ENCODE measurements around the gene MRPL11. TPM values are rescaled to one million over a fixed set of nuclear protein-coding genes. Genes with fewer than 3 reads are reported as not detected.
A peak's percentile ranks its signal among the peaks of the same experiment; 100 is the strongest.

MRPL11 gene
- total RNA-seq, 1 donor from 2014 or later = 62.6 TPM

DNA sequence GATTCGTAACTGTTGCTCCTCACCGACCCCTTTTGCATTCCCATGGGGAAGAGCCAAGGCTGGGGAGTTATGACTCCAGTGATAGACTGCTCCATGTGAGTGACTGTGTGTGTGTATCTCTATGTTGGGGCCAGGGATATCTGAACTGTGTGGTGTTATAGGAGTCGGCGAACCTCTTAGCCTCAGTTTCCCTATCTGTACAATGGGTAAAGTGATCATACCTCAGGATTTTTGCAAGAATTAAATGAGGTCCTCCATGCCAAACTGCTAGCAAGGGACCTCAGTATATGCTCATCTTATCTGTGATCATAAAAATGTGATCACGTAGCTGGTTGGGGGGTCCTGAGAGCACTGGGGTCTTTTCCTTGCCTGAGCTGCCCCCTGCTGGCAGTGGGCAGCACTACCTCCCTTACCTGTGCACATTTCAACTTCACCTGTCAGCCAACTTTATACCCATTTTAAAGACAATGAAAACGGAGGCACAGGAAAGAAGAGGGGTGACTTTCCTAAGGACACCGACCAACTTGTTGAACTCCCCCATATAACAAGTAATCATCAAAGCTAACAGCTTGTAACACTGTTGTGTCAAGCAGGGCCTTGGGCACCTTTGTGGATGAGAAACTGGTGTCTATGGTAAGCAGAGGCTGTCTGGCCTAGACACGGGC lies 40.2 kb upstream of the MRPL11 start:
- H3K4me1 Mint-ChIP-seq = peaks cover 22% of the 10 kb centered on the region
- CTCF ChIA-PET = interaction anchor here (1.0 to 3.8 kb wide), 12 partner anchors 10 to 199 kb away, joined by 3 to 27 read pairs (median 6); partner anchors contain the start of genes MRPL11, PELI3 and RBM4B
- H3K4me3 Mint-ChIP-seq = peak overlapping the region; percentile 90
- TF ChIP-seq, protein P1, sequence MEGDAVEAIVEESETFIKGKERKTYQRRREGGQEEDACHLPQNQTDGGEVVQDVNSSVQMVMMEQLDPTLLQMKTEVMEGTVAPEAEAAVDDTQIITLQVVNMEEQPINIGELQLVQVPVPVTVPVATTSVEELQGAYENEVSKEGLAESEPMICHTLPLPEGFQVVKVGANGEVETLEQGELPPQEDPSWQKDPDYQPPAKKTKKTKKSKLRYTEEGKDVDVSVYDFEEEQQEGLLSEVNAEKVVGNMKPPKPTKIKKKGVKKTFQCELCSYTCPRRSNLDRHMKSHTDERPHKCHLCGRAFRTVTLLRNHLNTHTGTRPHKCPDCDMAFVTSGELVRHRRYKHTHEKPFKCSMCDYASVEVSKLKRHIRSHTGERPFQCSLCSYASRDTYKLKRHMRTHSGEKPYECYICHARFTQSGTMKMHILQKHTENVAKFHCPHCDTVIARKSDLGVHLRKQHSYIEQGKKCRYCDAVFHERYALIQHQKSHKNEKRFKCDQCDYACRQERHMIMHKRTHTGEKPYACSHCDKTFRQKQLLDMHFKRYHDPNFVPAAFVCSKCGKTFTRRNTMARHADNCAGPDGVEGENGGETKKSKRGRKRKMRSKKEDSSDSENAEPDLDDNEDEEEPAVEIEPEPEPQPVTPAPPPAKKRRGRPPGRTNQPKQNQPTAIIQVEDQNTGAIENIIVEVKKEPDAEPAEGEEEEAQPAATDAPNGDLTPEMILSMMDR (IDR thresholded peaks at IDR 0.05) = peak; percentile 59
- H3K9me3 Mint-ChIP-seq = no peaks in the 10 kb centered on the region
- intact Hi-C loops (cut with micrococcal nuclease) = loop anchor here (1.0 kb wide), 2 partner anchors 49 to 71 kb away; no protein-coding TSS in a partner anchor
- peak overlapping the region; percentile 69 for H3K27ac Mint-ChIP-seq
- DNase-seq (peak; percentile 27), ATAC-seq (ENCODE audit: low read depth) (no peak)
- H3K36me3 Mint-ChIP-seq (ENCODE audit: low read depth) = peaks cover 22% of the 10 kb centered on the region
- POLR2A ChIA-PET = interaction anchor here (0.6 to 2.4 kb wide), 8 partner anchors 10 to 199 kb away, joined by 3 to 63 read pairs (median 10); partner anchors contain the start of genes MRPL11, NPAS4, PELI3 and RBM4B
- H3K27me3 Mint-ChIP-seq = no peaks in the 10 kb centered on the region

DNA sequence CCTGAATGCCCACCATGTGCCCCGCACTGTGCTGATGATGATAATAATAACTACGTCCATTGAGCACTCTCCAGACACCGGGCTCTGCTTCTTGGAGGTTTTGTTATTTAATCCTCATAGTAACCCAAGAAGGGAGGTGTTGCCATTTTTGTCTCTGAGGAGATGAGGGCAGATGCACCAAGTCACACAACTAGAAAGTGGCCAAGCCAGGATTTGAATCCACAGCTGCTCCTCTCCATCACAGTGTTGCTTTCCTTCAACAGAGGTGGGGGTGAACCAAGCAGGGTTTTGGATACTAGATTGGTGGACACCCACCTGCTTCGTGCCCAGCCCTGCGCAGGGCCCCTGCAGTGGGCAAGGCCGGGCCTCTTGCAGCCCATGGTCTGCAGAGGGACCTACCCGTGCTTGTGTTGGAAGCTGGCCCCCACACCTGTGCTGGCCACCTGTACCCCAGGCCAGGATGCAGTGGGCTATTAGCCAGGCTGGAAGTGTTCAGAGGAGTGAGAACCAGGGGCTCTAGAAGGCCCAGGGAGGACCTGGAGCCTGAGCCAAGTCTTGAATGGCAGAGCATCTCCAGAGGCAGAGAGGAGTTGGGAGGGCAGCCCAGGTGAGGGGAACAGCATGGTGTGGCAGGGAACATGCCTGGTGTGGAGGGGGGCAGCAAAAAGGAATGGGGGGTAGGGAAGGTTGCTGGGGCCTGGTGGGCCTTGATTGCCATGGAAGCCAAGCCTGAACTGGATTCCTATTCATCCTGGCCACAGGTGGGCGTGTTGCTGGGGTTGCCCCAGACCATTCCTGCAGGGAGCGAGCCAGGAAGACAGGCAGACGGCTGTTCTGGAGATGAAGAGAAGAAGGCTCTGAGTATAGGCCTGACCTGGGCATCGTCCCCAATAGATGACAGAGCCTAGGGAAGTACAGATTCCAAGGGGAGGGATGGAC lies 38.9 kb upstream of the MRPL11 start:
- Mint-ChIP-seq H3K4me1 (peaks cover 21% of the 10 kb centered on the region), H3K27me3 (no peaks in the 10 kb centered on the region), H3K36me3 (ENCODE audit: low read depth) (peaks cover 17% of the 10 kb centered on the region), H3K4me3 (no peak overlapping the region), H3K27ac (no peak overlapping the region), H3K9me3 (no peaks in the 10 kb centered on the region)
- ChIA-PET CTCF (interaction anchor here (0.5 to 3.8 kb wide), 8 partner anchors 11 to 201 kb away, joined by 3 to 27 read pairs (median 12); partner anchors contain the start of genes MRPL11, PELI3 and RBM4B), POLR2A (interaction anchor here (1.2 to 1.3 kb wide), 2 partner anchors 11 to 39 kb away, joined by 3 read pairs; partner anchors contain the start of genes MRPL11 and PELI3)
- ATAC-seq (ENCODE audit: low read depth) = no peak
- intact Hi-C loops (cut with micrococcal nuclease) = no loop called here
- no peak for DNase-seq
- TF ChIP-seq, protein P1 (IDR thresholded peaks at IDR 0.05) = no peak

DNA sequence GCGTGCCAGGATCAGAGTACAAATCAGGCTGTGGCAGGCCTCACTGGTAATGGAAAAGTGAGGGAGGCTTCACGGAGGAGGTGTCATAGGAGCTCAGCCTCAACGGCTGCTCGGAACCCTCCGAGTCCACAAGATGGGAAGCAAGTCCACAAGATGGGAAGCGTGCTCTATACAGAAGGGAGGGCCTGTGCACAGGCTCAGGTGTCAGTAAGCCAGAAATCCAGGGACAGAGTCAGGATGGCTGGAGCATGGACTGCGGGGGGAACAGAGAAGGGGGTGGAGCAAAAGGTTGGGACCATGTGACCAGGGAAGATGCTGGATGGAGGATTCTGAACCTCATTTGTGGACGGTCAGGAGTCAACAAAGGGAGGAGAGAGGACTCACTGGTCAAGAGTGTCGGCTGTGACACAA lies 38.2 kb upstream of the MRPL11 start:
- H3K27ac Mint-ChIP-seq = no peak overlapping the region
- no peaks in the 10 kb centered on the region for H3K9me3 Mint-ChIP-seq
- H3K4me1 Mint-ChIP-seq = peaks cover 20% of the 10 kb centered on the region
- TF ChIP-seq, protein P1 (IDR thresholded peaks at IDR 0.05) = no peak
- no peak for DNase-seq
- no peaks in the 10 kb centered on the region for H3K27me3 Mint-ChIP-seq
- H3K4me3 Mint-ChIP-seq = no peak overlapping the region
- intact Hi-C loops (cut with micrococcal nuclease) = no loop called here
- ATAC-seq (ENCODE audit: low read depth) = no peak
- peaks cover 14% of the 10 kb centered on the region for H3K36me3 Mint-ChIP-seq (ENCODE audit: low read depth)
- ChIA-PET CTCF (interaction anchor here (0.5 to 3.8 kb wide), 2 partner anchors 10 to 101 kb away, joined by 3 to 19 read pairs; partner anchors contain the start of gene PELI3), POLR2A (interaction anchor here (1.2 to 1.3 kb wide), 2 partner anchors 10 to 38 kb away, joined by 3 read pairs; partner anchors contain the start of genes MRPL11 and PELI3)

DNA sequence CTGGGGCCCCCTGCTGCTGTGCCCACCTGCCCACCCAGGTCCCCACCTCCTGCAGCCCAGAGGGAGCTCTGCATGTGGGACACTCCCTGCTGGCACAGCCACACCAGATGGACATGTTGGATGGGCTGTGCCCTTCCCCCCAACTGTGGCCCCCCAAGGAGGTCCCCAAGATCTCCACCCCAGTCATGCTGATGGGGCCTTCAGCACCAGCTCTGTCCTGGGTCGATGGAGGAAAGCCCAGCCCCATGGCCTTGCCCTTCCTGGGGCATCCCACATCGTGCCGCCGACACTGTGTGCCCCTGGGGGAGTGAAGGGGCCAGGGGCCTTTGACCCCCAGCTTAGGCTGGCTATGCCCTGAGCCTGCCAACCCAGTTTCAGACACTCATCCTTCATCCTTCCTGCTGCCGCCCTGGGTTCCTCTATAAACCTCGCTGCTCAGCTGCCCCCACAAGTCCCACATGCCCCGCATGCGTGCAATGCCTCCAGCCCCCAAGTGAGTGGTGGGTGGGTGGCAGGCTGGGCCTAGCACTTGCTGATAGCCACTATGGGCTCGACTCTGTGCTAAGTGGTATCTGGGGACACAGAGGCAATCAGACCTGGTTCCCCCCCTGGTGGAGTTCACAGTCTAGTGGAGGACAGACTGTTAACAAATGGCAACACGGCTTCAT lies 37.7 kb upstream of the MRPL11 start:
- POLR2A ChIA-PET = interaction anchor here (1.2 kb wide), 1 partner anchor 10 kb away, joined by 3 read pairs; the partner anchor contains the start of gene PELI3

More for the DNA sequence above, 37.7 kb upstream of the MRPL11 start:
- no peaks in the 10 kb centered on the region for H3K9me3 Mint-ChIP-seq
- H3K27me3 Mint-ChIP-seq = no peaks in the 10 kb centered on the region
- peaks cover 19% of the 10 kb centered on the region for H3K4me1 Mint-ChIP-seq
- no peak overlapping the region for H3K4me3 Mint-ChIP-seq
- CTCF ChIA-PET = no interaction called here
- TF ChIP-seq, protein P1 (IDR thresholded peaks at IDR 0.05) = no peak
- intact Hi-C loops (cut with micrococcal nuclease) = no loop called here
- DNase-seq (no peak), ATAC-seq (ENCODE audit: low read depth) (no peak)
- peaks cover 14% of the 10 kb centered on the region for H3K36me3 Mint-ChIP-seq (ENCODE audit: low read depth)
- H3K27ac Mint-ChIP-seq = no peak overlapping the region

All from activated B cell treated with CpG ODN at 0.5 μM for 24 hours (primary cell).